Retinal pigment epithelial cell (primary cell): ENCODE results near the gene NOP53.
A peak's percentile ranks its signal among the peaks of the same experiment; 100 is the strongest.
"Not testable (repeated sequence)": the region's sequence is repeated elsewhere in the genome, so short reads cannot be mapped to it uniquely, and the experiment has no call there.

Experiments used
- DNase-seq: peaks from one replicate; pipeline ENCODE4 v3.0.0-alpha.2; 2010; ENCODE audit warnings: low read depth
- H3K4me3 ChIP-seq: 2 replicates; pipeline ENCODE4 v1.5.1; 2011; ENCODE audit warnings: mild to moderate bottlenecking, low read length, control low read depth, moderate library complexity
- CTCF ChIP-seq: conservative IDR thresholded peaks from 2 replicates; pipeline ENCODE4 v1.5.1; 2011; ENCODE audit warnings: low read depth, low read length, control low read depth, inconsistent platforms

Gene NOP53

GRCh38 chr19:47796785-47797184 lies 51.4 kb downstream of the NOP53 start:
- no peak for DNase-seq
- H3K4me3 ChIP-seq: no peak overlapping the region
- TF ChIP-seq CTCF: no peak

- no peak overlapping the region for H3K4me3 ChIP-seq
- TF ChIP-seq CTCF: no peak
- DNase-seq: no peak
Measured at GRCh38 chr19:47797996-47798903, 52.9 kb downstream of the NOP53 start.

DNA sequence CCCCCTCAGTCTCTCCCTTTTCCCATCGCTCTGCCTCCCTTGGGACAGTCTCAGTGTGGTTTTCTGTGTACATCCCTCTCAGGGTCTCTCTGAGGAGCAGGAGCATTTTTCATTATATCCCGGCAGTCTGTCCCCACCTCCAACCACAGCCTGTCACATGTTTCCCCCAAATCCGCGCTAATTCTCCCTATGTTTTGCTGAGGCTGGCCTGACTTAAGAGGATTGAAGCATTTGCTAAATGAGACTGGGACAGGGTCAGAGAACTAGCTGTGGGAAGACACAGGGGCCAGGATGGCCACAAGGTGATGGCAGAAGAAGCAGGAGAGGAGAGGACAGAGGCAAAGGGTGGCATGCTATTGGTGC lies 53.5 kb downstream of the NOP53 start:
- no peak overlapping the region for H3K4me3 ChIP-seq
- peak; percentile 44 for DNase-seq
- TF ChIP-seq CTCF: no peak

DNA sequence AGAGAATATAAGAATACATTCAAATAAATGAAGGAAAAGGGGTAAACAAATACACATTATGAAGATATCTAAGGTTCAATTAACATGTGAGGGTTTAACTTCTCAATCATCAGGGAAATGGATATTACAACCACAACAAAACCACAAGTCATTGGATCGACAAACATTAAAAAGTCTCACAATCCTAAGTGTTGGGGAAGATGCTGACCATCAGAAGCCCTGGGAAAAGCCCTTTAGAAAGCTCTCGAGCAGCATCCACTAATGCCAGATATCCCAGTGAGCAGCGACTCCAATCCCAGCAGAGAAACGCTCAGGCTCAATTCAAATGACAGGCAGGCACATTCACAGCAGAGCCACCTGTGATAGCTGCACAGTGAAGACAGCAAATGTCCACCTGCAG lies 55.9 kb downstream of the NOP53 start:
- TF ChIP-seq CTCF: no peak
- DNase-seq: no peak
- H3K4me3 ChIP-seq: no peak overlapping the region

DNA sequence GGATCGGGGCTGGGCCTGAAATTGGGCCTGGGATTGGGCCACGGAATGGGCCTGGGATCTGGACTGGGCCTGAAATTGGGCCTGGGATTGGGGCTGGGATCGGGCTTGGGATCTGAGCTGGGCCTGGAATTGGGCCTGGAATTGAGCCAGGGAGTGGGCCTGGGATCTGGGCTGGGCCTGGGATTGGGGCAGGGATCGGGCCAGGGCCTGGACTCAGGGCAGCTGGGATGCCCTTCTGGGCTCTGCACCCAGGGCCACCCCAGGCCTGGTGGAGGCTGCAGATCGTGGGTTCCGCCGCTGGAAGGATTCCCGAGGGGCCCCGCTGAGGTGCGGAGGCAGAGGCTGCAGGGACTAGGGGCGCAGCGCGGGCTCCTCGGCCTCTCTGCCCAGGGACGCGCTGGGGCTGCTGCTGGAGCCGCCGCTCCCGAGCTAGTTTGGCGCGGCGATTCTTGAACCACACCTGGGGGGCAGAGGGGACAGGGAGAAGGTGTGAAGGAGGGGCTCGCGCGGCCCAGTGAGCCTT lies 57.2 kb downstream of the NOP53 start:
- DNase-seq: no peak
- H3K4me3 ChIP-seq: no peak overlapping the region
- TF ChIP-seq CTCF: no peak

- not testable (repeated sequence) for DNase-seq, H3K4me3 ChIP-seq
Measured at GRCh38 chr19:47803148-47803547, 57.8 kb downstream of the NOP53 start.

DNA sequence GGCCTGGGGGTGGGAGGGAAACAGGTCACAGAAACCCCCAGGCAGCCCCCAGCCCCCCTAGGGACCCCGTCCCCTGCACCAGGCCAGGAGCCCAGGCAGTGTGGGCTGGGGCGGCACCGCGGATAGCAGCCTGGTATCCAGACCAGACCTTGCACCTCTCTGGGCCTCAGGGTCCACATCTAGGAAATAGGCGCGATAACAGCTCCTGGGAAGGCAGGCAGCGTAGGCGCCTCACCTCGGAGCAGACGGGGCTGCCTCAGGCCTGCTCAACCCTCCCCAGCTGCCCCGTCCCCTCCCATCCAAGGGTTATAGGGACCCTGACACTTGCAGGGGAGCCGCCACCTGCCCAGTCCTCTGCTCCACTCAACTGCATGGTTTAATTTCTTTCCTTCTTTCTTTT lies 58.3 kb downstream of the NOP53 start:
- H3K4me3 ChIP-seq, DNase-seq: not testable (repeated sequence)

GRCh38 chr19:47804451-47804850 lies 59.1 kb downstream of the NOP53 start, which contains the start of gene TPRX1:
TSS of gene TPRX1 (minus strand) at chr19:47804551. CDS start at chr19:47804539, 12 bp downstream.
- not testable (repeated sequence) for DNase-seq, H3K4me3 ChIP-seq
